Testis (tissue), 2 donors: ENCODE data around the gene CARMIL1.

Experiments used
- POLR2A ChIP-seq: fragments of 450-650 bp; IDR thresholded peaks from one replicate; pipeline ENCODE4 v1.6.1; 2017; ENCODE audit warnings: antibody characterized with exemption, mild to moderate bottlenecking, moderate library complexity
- TF ChIP-seq, protein P1 (sequence below), 3 experiments: fragments of 450-650 bp in 2 of 3; fragments of 200-600 bp in 1 of 3; sonication (generic) in 1 of 3; IDR thresholded peaks; one replicate each; pipeline ENCODE4 v1.5.1; 2016 to 2019; ENCODE audit warnings: antibody characterized with exemption in 3 of 3, mild to moderate bottlenecking in 2 of 3, moderate library complexity in 1 of 3

- TF ChIP-seq, protein P1, sequence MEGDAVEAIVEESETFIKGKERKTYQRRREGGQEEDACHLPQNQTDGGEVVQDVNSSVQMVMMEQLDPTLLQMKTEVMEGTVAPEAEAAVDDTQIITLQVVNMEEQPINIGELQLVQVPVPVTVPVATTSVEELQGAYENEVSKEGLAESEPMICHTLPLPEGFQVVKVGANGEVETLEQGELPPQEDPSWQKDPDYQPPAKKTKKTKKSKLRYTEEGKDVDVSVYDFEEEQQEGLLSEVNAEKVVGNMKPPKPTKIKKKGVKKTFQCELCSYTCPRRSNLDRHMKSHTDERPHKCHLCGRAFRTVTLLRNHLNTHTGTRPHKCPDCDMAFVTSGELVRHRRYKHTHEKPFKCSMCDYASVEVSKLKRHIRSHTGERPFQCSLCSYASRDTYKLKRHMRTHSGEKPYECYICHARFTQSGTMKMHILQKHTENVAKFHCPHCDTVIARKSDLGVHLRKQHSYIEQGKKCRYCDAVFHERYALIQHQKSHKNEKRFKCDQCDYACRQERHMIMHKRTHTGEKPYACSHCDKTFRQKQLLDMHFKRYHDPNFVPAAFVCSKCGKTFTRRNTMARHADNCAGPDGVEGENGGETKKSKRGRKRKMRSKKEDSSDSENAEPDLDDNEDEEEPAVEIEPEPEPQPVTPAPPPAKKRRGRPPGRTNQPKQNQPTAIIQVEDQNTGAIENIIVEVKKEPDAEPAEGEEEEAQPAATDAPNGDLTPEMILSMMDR (IDR thresholded peaks at IDR 0.05): no peak
- no peak for TF ChIP-seq POLR2A
Measured at GRCh38 chr6:25660512-25660911, 381.3 kb downstream of the CARMIL1 start.
